Measurements from ENCODE around the gene CXADR. TPM values are rescaled to one million over a fixed set of nuclear protein-coding genes. Genes with fewer than 3 reads are reported as not detected.

CXADR gene
- total RNA-seq, 1 donor from 2014 or later, result 54.9 TPM

GRCh38 chr21:17492415-17493168 is 20.3 kb upstream of the CXADR start:
- Mint-ChIP-seq H3K4me3 (ENCODE audit: unreplicated experiment) (no peak overlapping the region), H3K27me3 (ENCODE audit: unreplicated experiment) (peaks cover 1% of the 10 kb centered on the region), H3K9me3 (ENCODE audit: unreplicated experiment) (no peaks in the 10 kb centered on the region), H3K36me3 (ENCODE audit: unreplicated experiment) (no peaks in the 10 kb centered on the region), H3K27ac (ENCODE audit: unreplicated experiment) (no peak overlapping the region), H3K4me1 (ENCODE audit: low read depth, unreplicated experiment) (no peaks in the 10 kb centered on the region)
- no peak for TF ChIP-seq CTCF (IDR thresholded peaks at IDR 0.05; ENCODE audit: partially characterized antibody, unreplicated experiment)
- DNase-seq, result no peak

- H3K27ac Mint-ChIP-seq (ENCODE audit: unreplicated experiment), result no peak overlapping the region
- H3K27me3 Mint-ChIP-seq (ENCODE audit: unreplicated experiment), result peaks cover 1% of the 10 kb centered on the region
- H3K4me3 Mint-ChIP-seq (ENCODE audit: unreplicated experiment), result no peak overlapping the region
- DNase-seq, result no peak
- no peaks in the 10 kb centered on the region for H3K9me3 Mint-ChIP-seq (ENCODE audit: unreplicated experiment)
- TF ChIP-seq CTCF (IDR thresholded peaks at IDR 0.05; ENCODE audit: partially characterized antibody, unreplicated experiment), result no peak
- H3K4me1 Mint-ChIP-seq (ENCODE audit: low read depth, unreplicated experiment), result peaks cover 2% of the 10 kb centered on the region
- no peaks in the 10 kb centered on the region for H3K36me3 Mint-ChIP-seq (ENCODE audit: unreplicated experiment)
Measured at GRCh38 chr21:17494051-17494450, 18.8 kb upstream of the CXADR start.

GRCh38 chr21:17495680-17496079 is 17.2 kb upstream of the CXADR start:
- Mint-ChIP-seq H3K27me3 (ENCODE audit: unreplicated experiment) (peaks cover 1% of the 10 kb centered on the region), H3K27ac (ENCODE audit: unreplicated experiment) (no peak overlapping the region), H3K36me3 (ENCODE audit: unreplicated experiment) (no peaks in the 10 kb centered on the region), H3K9me3 (ENCODE audit: unreplicated experiment) (no peaks in the 10 kb centered on the region), H3K4me1 (ENCODE audit: low read depth, unreplicated experiment) (peaks cover 2% of the 10 kb centered on the region), H3K4me3 (ENCODE audit: unreplicated experiment) (no peak overlapping the region)
- TF ChIP-seq CTCF (IDR thresholded peaks at IDR 0.05; ENCODE audit: partially characterized antibody, unreplicated experiment), result no peak
- no peak for DNase-seq

- no peak overlapping the region for H3K4me3 Mint-ChIP-seq (ENCODE audit: unreplicated experiment)
- H3K36me3 Mint-ChIP-seq (ENCODE audit: unreplicated experiment), result no peaks in the 10 kb centered on the region
- no peak for DNase-seq
- H3K27me3 Mint-ChIP-seq (ENCODE audit: unreplicated experiment), result peaks cover 1% of the 10 kb centered on the region
- peaks cover 2% of the 10 kb centered on the region for H3K4me1 Mint-ChIP-seq (ENCODE audit: low read depth, unreplicated experiment)
- TF ChIP-seq CTCF (IDR thresholded peaks at IDR 0.05; ENCODE audit: partially characterized antibody, unreplicated experiment), result no peak
- H3K9me3 Mint-ChIP-seq (ENCODE audit: unreplicated experiment), result no peaks in the 10 kb centered on the region
- no peak overlapping the region for H3K27ac Mint-ChIP-seq (ENCODE audit: unreplicated experiment)
Measured at GRCh38 chr21:17497316-17497715, 15.5 kb upstream of the CXADR start.

GRCh38 chr21:17498586-17498985 is 14.3 kb upstream of the CXADR start:
- H3K4me1 Mint-ChIP-seq (ENCODE audit: low read depth, unreplicated experiment), result peaks cover 2% of the 10 kb centered on the region
- no peak overlapping the region for H3K27ac Mint-ChIP-seq (ENCODE audit: unreplicated experiment)
- no peaks in the 10 kb centered on the region for H3K36me3 Mint-ChIP-seq (ENCODE audit: unreplicated experiment)
- peaks cover 1% of the 10 kb centered on the region for H3K27me3 Mint-ChIP-seq (ENCODE audit: unreplicated experiment)
- TF ChIP-seq CTCF (IDR thresholded peaks at IDR 0.05; ENCODE audit: partially characterized antibody, unreplicated experiment), result no peak
- H3K4me3 Mint-ChIP-seq (ENCODE audit: unreplicated experiment), result no peak overlapping the region
- no peak for DNase-seq
- H3K9me3 Mint-ChIP-seq (ENCODE audit: unreplicated experiment), result no peaks in the 10 kb centered on the region

Measured in glutamatergic neuron (in vitro differentiated cells).